GM23338 (cell line): ENCODE measurements around the gene MOSPD2. TPM values are rescaled to one million over a fixed set of nuclear protein-coding genes. Genes with fewer than 3 reads are reported as not detected.

Source experiments
- ATAC-seq: fragments of 200-7000 bp; cut with Tn5 transposase; 3 replicates; pipeline ENCODE4 v1.9.1; 2020
- DNase-seq: peaks from one replicate; pipeline ENCODE4 v3.0.0-alpha.2; 2015; ENCODE audit warnings: low spot score
- H2AFZ ChIP-seq: fragments of 200-600 bp; sonication (generic); 2 replicates; pipeline ENCODE4 v1.8.0; 2016; ENCODE audit warnings: antibody characterized with exemption, mild to moderate bottlenecking, moderate library complexity
- H3F3A ChIP-seq: fragments of 200-600 bp; sonication (generic); replicated peaks from 2 replicates; pipeline ENCODE4 v1.8.0; 2017; ENCODE audit warnings: antibody characterized with exemption, mixed run types, low read depth
- H3K27ac ChIP-seq: fragments of 200-600 bp; sonication (generic); 2 replicates; pipeline ENCODE4 v1.6.1; 2016; ENCODE audit warnings: low read depth
- H3K27me3 ChIP-seq: fragments of 200-600 bp; sonication (generic); 2 replicates; pipeline ENCODE4 v1.8.0; 2016; ENCODE audit warnings: mild to moderate bottlenecking, mixed run types, moderate library complexity; ENCODE audit not compliant: insufficient read depth
- H3K36me3 ChIP-seq: fragments of 200-600 bp; sonication (generic); 2 replicates; pipeline ENCODE4 v1.8.0; 2016; ENCODE audit warnings: mild to moderate bottlenecking; ENCODE audit not compliant: insufficient read depth
- H3K4me1 ChIP-seq: fragments of 200-600 bp; sonication (generic); 2 replicates; pipeline ENCODE4 v1.8.0; 2016; ENCODE audit warnings: mild to moderate bottlenecking, moderate library complexity; ENCODE audit not compliant: insufficient read depth
- H3K4me2 ChIP-seq: fragments of 200-600 bp; sonication (generic); 2 replicates; pipeline ENCODE4 v1.7.1; 2017; ENCODE audit warnings: mixed run types
- H3K4me3 ChIP-seq: fragments of 200-600 bp; sonication (generic); 2 replicates; pipeline ENCODE4 v1.6.1; 2016; ENCODE audit warnings: mixed run types
- H3K79me2 ChIP-seq: fragments of 200-600 bp; sonication (generic); replicated peaks from 2 replicates; pipeline ENCODE4 v1.8.0; 2017; ENCODE audit warnings: mild to moderate bottlenecking; ENCODE audit not compliant: insufficient read depth
- H3K9me2 ChIP-seq: fragments of 200-600 bp; sonication (generic); 2 replicates; pipeline ENCODE4 v1.8.0; 2017; ENCODE audit not compliant: insufficient read depth
- H4K20me1 ChIP-seq: fragments of 200-600 bp; sonication (generic); replicated peaks from 2 replicates; pipeline ENCODE4 v1.8.0; 2017; ENCODE audit warnings: mild to moderate bottlenecking; ENCODE audit not compliant: insufficient read depth
- H3K27ac Mint-ChIP-seq: 2 replicates; pipeline ENCODE4 v1.8.0; 2020; ENCODE audit warnings: inconsistent platforms, mild to moderate bottlenecking, moderate library complexity, mixed read lengths
- H3K27me3 Mint-ChIP-seq: 3 replicates; pipeline ENCODE4 v1.8.0; 2022; ENCODE audit warnings: low read depth, mild to moderate bottlenecking, moderate library complexity, mixed read lengths, inconsistent platforms; ENCODE audit not compliant: insufficient read depth, poor library complexity
- H3K36me3 Mint-ChIP-seq: 3 replicates; pipeline ENCODE4 v1.8.0; 2021; ENCODE audit warnings: low read depth, mild to moderate bottlenecking, inconsistent platforms, moderate library complexity, mixed read lengths
- H3K4me1 Mint-ChIP-seq: 3 replicates; pipeline ENCODE4 v1.8.0; 2020; ENCODE audit warnings: mild to moderate bottlenecking, inconsistent platforms, mixed read lengths
- H3K4me3 Mint-ChIP-seq: 3 replicates; pipeline ENCODE4 v1.8.0; 2021; ENCODE audit warnings: moderate library complexity, mild to moderate bottlenecking, inconsistent platforms, mixed read lengths
- H3K9me3 Mint-ChIP-seq: 3 replicates; pipeline ENCODE4 v1.8.0; 2020; ENCODE audit warnings: moderate library complexity, mild to moderate bottlenecking, inconsistent platforms, mixed read lengths
- NANOG ChIP-seq: IDR thresholded peaks from 2 replicates; pipeline ENCODE4 v1.6.1; 2016; ENCODE audit warnings: antibody characterized with exemption, borderline replicate concordance
- POLR2AphosphoS5 ChIP-seq: IDR thresholded peaks from 2 replicates; pipeline ENCODE4 v1.6.1; 2016; ENCODE audit warnings: antibody characterized with exemption, low read depth
- polyA plus RNA-seq: library from polyadenylated mRNA; unstranded; fragments of >200 nt; fragmentation: Nextera tagmentation; extraction: Ambion mirVana; gene quantifications from 2 replicates; pipeline ENCODE4 v1.2.1, GENCODE V29; 2016
- total RNA-seq: library from RNA; depleted of rRNA; stranded (reverse); fragments of >200 nt; shearing (Covaris generic); gene quantifications from 2 replicates; pipeline ENCODE4 v1.2.3, GENCODE V29; 2014
- TF ChIP-seq, protein P1 (sequence below): IDR thresholded peaks from 2 replicates; pipeline ENCODE4 v1.6.1; 2016; ENCODE audit warnings: antibody characterized with exemption
- TF ChIP-seq, protein P2 (sequence below): fragments of 250-450 bp; sonication (Bioruptor Pico); IDR thresholded peaks from 2 replicates; pipeline ENCODE4 v1.5.0; 2020; ENCODE audit warnings: mild to moderate bottlenecking, moderate library complexity
- TF ChIP-seq, protein P3 (sequence below): IDR thresholded peaks from one replicate; pipeline ENCODE4 v1.6.1; 2018; ENCODE audit warnings: antibody characterized with exemption; ENCODE audit not compliant: unreplicated experiment

The MOSPD2 gene
- total and polyA plus RNA-seq, 2 experiments from 2014 or later = 8.5 to 13.9 TPM

DNA sequence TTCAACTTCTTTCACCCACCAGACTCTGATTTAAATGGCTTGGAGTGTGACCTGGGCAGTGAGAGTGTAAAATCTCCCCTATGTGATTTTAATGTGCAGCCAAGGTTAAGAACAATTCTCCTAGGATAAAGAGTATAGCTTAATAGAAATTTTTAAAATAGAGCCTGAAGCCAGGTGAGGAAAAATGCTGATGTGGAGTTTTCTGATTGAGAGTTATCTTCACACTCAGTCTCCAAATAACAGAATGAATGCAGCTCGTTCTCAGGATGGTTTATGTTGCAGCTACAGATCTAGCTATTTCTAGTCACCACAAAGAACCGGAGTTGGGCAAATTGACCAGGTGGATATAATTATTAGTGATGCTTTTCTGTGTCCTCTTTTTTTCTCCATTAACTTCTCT is 70.7 kb downstream of the MOSPD2 start (continued):
- TF ChIP-seq, protein P1, sequence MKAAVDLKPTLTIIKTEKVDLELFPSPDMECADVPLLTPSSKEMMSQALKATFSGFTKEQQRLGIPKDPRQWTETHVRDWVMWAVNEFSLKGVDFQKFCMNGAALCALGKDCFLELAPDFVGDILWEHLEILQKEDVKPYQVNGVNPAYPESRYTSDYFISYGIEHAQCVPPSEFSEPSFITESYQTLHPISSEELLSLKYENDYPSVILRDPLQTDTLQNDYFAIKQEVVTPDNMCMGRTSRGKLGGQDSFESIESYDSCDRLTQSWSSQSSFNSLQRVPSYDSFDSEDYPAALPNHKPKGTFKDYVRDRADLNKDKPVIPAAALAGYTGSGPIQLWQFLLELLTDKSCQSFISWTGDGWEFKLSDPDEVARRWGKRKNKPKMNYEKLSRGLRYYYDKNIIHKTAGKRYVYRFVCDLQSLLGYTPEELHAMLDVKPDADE = no peak
- TF ChIP-seq, protein P2, sequence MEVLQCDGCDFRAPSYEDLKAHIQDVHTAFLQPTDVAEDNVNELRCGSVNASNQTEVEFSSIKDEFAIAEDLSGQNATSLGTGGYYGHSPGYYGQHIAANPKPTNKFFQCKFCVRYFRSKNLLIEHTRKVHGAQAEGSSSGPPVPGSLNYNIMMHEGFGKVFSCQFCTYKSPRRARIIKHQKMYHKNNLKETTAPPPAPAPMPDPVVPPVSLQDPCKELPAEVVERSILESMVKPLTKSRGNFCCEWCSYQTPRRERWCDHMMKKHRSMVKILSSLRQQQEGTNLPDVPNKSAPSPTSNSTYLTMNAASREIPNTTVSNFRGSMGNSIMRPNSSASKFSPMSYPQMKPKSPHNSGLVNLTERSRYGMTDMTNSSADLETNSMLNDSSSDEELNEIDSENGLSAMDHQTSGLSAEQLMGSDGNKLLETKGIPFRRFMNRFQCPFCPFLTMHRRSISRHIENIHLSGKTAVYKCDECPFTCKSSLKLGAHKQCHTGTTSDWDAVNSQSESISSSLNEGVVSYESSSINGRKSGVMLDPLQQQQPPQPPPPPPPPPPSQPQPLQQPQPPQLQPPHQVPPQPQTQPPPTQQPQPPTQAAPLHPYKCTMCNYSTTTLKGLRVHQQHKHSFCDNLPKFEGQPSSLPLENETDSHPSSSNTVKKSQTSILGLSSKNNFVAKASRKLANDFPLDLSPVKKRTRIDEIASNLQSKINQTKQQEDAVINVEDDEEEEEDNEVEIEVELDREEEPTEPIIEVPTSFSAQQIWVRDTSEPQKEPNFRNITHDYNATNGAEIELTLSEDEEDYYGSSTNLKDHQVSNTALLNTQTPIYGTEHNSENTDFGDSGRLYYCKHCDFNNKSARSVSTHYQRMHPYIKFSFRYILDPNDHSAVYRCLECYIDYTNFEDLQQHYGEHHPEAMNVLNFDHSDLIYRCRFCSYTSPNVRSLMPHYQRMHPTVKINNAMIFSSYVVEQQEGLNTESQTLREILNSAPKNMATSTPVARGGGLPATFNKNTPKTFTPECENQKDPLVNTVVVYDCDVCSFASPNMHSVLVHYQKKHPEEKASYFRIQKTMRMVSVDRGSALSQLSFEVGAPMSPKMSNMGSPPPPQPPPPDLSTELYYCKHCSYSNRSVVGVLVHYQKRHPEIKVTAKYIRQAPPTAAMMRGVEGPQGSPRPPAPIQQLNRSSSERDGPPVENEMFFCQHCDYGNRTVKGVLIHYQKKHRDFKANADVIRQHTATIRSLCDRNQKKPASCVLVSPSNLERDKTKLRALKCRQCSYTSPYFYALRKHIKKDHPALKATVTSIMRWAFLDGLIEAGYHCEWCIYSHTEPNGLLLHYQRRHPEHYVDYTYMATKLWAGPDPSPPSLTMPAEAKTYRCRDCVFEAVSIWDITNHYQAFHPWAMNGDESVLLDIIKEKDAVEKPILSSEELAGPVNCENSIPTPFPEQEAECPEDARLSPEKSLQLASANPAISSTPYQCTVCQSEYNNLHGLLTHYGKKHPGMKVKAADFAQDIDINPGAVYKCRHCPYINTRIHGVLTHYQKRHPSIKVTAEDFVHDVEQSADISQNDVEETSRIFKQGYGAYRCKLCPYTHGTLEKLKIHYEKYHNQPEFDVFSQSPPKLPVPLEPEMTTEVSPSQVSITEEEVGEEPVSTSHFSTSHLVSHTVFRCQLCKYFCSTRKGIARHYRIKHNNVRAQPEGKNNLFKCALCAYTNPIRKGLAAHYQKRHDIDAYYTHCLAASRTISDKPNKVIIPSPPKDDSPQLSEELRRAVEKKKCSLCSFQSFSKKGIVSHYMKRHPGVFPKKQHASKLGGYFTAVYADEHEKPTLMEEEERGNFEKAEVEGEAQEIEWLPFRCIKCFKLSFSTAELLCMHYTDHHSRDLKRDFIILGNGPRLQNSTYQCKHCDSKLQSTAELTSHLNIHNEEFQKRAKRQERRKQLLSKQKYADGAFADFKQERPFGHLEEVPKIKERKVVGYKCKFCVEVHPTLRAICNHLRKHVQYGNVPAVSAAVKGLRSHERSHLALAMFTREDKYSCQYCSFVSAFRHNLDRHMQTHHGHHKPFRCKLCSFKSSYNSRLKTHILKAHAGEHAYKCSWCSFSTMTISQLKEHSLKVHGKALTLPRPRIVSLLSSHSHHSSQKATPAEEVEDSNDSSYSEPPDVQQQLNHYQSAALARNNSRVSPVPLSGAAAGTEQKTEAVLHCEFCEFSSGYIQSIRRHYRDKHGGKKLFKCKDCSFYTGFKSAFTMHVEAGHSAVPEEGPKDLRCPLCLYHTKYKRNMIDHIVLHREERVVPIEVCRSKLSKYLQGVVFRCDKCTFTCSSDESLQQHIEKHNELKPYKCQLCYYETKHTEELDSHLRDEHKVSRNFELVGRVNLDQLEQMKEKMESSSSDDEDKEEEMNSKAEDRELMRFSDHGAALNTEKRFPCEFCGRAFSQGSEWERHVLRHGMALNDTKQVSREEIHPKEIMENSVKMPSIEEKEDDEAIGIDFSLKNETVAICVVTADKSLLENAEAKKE = no peak
- no peak for TF ChIP-seq POLR2AphosphoS5

DNA sequence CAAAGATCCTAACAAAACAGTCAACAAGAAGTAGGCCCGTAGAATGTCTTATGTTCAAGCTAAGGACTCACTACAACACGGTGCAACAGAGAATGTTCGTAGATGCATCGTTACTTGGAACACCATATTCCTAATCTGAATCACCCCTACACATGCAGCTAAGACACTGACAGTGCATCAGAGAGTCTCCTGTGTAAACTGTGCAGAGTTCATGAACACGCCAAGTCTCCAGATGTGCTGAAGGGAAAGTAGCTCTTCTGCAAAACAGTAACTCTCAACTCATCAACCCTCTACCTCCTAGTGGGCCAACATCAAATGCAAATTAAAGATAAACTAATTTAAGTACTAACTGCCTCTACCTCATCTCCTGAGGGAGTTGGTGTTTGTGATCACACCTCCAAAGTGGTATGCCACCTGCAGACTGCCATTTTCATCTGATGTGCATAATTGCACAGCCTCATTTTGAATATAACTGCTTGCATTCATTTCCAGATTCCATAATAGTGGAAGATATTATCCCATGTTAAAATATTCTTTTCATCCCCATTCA is 73.5 kb downstream of the MOSPD2 start:
- DNase-seq (no peak), ATAC-seq (no peak)
- Mint-ChIP-seq H3K36me3 (no peaks in the 10 kb centered on the region), H3K27ac (no peak overlapping the region), H3K4me3 (no peak overlapping the region), H3K9me3 (no peaks in the 10 kb centered on the region; the same call in 2 of the 3 replicates), H3K27me3 (peaks cover 2% of the 10 kb centered on the region), H3K4me1 (peaks cover 7% of the 10 kb centered on the region; the same call in 2 of the 3 replicates)
- H3K9me2 ChIP-seq = no peaks in the 10 kb centered on the region
- no peak overlapping the region for H3K4me3 ChIP-seq
- no peaks in the 10 kb centered on the region for H3K36me3 ChIP-seq
- no peaks in the 10 kb centered on the region for H3K27me3 ChIP-seq
- no peaks in the 10 kb centered on the region for H3K4me1 ChIP-seq
- no peak overlapping the region for H3K27ac ChIP-seq
- H4K20me1 ChIP-seq = no peaks in the 10 kb centered on the region
- H2AFZ ChIP-seq = no peak overlapping the region
- no peak overlapping the region for H3K4me2 ChIP-seq
- H3K79me2 ChIP-seq = no peaks in the 10 kb centered on the region
- H3F3A ChIP-seq = no peaks in the 10 kb centered on the region
- TF ChIP-seq, protein P1 = no peak
- TF ChIP-seq, protein P3, sequence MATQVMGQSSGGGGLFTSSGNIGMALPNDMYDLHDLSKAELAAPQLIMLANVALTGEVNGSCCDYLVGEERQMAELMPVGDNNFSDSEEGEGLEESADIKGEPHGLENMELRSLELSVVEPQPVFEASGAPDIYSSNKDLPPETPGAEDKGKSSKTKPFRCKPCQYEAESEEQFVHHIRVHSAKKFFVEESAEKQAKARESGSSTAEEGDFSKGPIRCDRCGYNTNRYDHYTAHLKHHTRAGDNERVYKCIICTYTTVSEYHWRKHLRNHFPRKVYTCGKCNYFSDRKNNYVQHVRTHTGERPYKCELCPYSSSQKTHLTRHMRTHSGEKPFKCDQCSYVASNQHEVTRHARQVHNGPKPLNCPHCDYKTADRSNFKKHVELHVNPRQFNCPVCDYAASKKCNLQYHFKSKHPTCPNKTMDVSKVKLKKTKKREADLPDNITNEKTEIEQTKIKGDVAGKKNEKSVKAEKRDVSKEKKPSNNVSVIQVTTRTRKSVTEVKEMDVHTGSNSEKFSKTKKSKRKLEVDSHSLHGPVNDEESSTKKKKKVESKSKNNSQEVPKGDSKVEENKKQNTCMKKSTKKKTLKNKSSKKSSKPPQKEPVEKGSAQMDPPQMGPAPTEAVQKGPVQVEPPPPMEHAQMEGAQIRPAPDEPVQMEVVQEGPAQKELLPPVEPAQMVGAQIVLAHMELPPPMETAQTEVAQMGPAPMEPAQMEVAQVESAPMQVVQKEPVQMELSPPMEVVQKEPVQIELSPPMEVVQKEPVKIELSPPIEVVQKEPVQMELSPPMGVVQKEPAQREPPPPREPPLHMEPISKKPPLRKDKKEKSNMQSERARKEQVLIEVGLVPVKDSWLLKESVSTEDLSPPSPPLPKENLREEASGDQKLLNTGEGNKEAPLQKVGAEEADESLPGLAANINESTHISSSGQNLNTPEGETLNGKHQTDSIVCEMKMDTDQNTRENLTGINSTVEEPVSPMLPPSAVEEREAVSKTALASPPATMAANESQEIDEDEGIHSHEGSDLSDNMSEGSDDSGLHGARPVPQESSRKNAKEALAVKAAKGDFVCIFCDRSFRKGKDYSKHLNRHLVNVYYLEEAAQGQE = no peak
- TF ChIP-seq NANOG = no peak
